Measurements from ENCODE around the gene DNAJC11. TPM values are rescaled to one million over a fixed set of nuclear protein-coding genes. Genes with fewer than 3 reads are reported as not detected.
"Not testable (repeated sequence)": the region's sequence is repeated elsewhere in the genome, so short reads cannot be mapped to it uniquely, and the experiment has no call there.

The DNAJC11 gene
- total and polyA plus RNA-seq, 5 donors from 2014 or later, result 10.4 to 41.4 (median 16.3) TPM

GRCh38 chr1:6662468-6662867, 39.1 kb downstream of the DNAJC11 start:
- not testable (repeated sequence) for ATAC-seq (ENCODE audit: low read depth in 2 of 2); H3K27me3 ChIP-seq (ENCODE audit: control insufficient read depth, insufficient read depth, low read length); H3K27ac ChIP-seq (ENCODE audit: insufficient read depth, low read length, poor library complexity, severe bottlenecking); H3K4me1 ChIP-seq (ENCODE audit: control insufficient read depth, insufficient read depth, low read length, poor library complexity, severe bottlenecking); H3K4me3 Mint-ChIP-seq; H3K4me3 ChIP-seq (ENCODE audit: low read depth, low read length); H3K27ac Mint-ChIP-seq; DNase-seq; H3K9me3 Mint-ChIP-seq; H3K27me3 Mint-ChIP-seq; H3K9me3 ChIP-seq (ENCODE audit: control insufficient read depth in 2 of 2, low read length in 2 of 2)
- H3K36me3 Mint-ChIP-seq, result peaks cover 28% of the 10 kb centered on the region
- H3K4me1 Mint-ChIP-seq, result peaks cover 0 to 11% (median 6%) of the 10 kb centered on the region in 4 donors
- H3K36me3 ChIP-seq (ENCODE audit: control insufficient read depth, insufficient read depth, low read length), result peaks cover 16% of the 10 kb centered on the region

DNA sequence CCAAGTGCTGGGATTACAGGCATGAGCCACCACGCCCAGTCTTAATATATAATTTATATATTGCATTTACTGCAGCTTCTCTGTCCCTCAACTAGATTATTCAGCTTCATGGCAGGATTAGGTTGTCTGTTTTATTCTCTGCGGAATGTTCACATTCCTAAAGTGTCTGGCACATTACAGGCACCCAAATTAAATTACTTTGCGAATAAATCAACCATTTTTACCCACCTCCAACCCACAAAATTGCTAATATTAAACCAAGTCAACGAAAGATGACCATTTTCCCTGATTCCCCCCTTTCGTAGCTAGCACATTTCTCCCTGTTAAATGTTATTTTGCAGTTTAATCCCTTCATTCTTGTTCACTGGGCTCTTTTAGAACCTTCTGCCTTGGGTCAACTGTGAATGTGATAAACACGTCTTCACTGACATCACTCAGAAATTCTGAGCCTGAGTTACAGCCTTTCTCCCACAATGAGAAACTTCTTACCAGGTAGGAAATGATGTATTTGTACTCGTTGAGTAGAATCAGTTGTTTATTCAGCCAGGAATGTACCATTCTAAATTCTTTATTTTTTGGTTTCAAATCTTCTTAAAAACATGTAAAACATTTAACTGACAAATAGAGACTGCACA, 41.1 kb downstream of the DNAJC11 start:
- no peak overlapping the region for H3K4me3 ChIP-seq (ENCODE audit: low read depth, low read length)
- Mint-ChIP-seq H3K36me3 (peaks cover 20% of the 10 kb centered on the region), H3K27me3 (no peaks in the 10 kb centered on the region), H3K4me3 (no peak overlapping the region), H3K9me3 (no peaks in the 10 kb centered on the region), H3K4me1 (peaks cover 0 to 11% (median 8%) of the 10 kb centered on the region in 4 donors), H3K27ac (peak overlapping the region in 1 of 3 donors; percentile 12)
- no peaks in the 10 kb centered on the region for H3K9me3 ChIP-seq (ENCODE audit: control insufficient read depth in 2 of 2, low read length in 2 of 2)
- ATAC-seq (ENCODE audit: low read depth in 2 of 2) (no peak), DNase-seq (no peak)
- no peaks in the 10 kb centered on the region for H3K27me3 ChIP-seq (ENCODE audit: control insufficient read depth, insufficient read depth, low read length)
- peaks cover 3% of the 10 kb centered on the region for H3K36me3 ChIP-seq (ENCODE audit: control insufficient read depth, insufficient read depth, low read length)
- H3K27ac ChIP-seq (ENCODE audit: insufficient read depth, low read length, poor library complexity, severe bottlenecking), result no peak overlapping the region
- H3K4me1 ChIP-seq (ENCODE audit: control insufficient read depth, insufficient read depth, low read length, poor library complexity, severe bottlenecking), result no peaks in the 10 kb centered on the region

- Mint-ChIP-seq H3K9me3 (no peaks in the 10 kb centered on the region), H3K36me3 (peaks cover 28% of the 10 kb centered on the region), H3K4me3 (no peak overlapping the region), H3K27me3 (no peaks in the 10 kb centered on the region), H3K4me1 (peaks cover 0 to 11% (median 8%) of the 10 kb centered on the region in 4 donors), H3K27ac (peak overlapping the region in 2 of 3 donors; percentile 10 to 34)
- ATAC-seq (ENCODE audit: low read depth in 2 of 2) (no peak), DNase-seq (no peak)
- H3K27me3 ChIP-seq (ENCODE audit: control insufficient read depth, insufficient read depth, low read length), result no peaks in the 10 kb centered on the region
- no peaks in the 10 kb centered on the region for H3K9me3 ChIP-seq (ENCODE audit: control insufficient read depth in 2 of 2, low read length in 2 of 2)
- no peaks in the 10 kb centered on the region for H3K4me1 ChIP-seq (ENCODE audit: control insufficient read depth, insufficient read depth, low read length, poor library complexity, severe bottlenecking)
- H3K27ac ChIP-seq (ENCODE audit: insufficient read depth, low read length, poor library complexity, severe bottlenecking), result no peak overlapping the region
- H3K36me3 ChIP-seq (ENCODE audit: control insufficient read depth, insufficient read depth, low read length), result peaks cover 6% of the 10 kb centered on the region
- H3K4me3 ChIP-seq (ENCODE audit: low read depth, low read length), result no peak overlapping the region
These were observed 43.1 kb downstream of the DNAJC11 start for GRCh38 chr1:6658359-6659060.

- Mint-ChIP-seq H3K36me3 (peaks cover 26% of the 10 kb centered on the region), H3K9me3 (no peaks in the 10 kb centered on the region), H3K27me3 (no peaks in the 10 kb centered on the region), H3K27ac (no peak overlapping the region), H3K4me3 (no peak overlapping the region), H3K4me1 (peaks cover 0 to 11% (median 7%) of the 10 kb centered on the region in 4 donors)
- Histone ChIP-seq H3K4me3 (ENCODE audit: low read depth, low read length) (no peak overlapping the region), H3K4me1 (ENCODE audit: control insufficient read depth, insufficient read depth, low read length, poor library complexity, severe bottlenecking) (no peaks in the 10 kb centered on the region), H3K36me3 (ENCODE audit: control insufficient read depth, insufficient read depth, low read length) (peaks cover 20% of the 10 kb centered on the region), H3K27me3 (ENCODE audit: control insufficient read depth, insufficient read depth, low read length) (no peaks in the 10 kb centered on the region), H3K27ac (ENCODE audit: insufficient read depth, low read length, poor library complexity, severe bottlenecking) (no peak overlapping the region), H3K9me3 (ENCODE audit: control insufficient read depth in 2 of 2, low read length in 2 of 2) (no peaks in the 10 kb centered on the region)
- no peak for DNase-seq
- no peak for ATAC-seq (ENCODE audit: low read depth in 2 of 2)
These were observed 44.5 kb downstream of the DNAJC11 start for GRCh38 chr1:6657138-6657537.

DNA sequence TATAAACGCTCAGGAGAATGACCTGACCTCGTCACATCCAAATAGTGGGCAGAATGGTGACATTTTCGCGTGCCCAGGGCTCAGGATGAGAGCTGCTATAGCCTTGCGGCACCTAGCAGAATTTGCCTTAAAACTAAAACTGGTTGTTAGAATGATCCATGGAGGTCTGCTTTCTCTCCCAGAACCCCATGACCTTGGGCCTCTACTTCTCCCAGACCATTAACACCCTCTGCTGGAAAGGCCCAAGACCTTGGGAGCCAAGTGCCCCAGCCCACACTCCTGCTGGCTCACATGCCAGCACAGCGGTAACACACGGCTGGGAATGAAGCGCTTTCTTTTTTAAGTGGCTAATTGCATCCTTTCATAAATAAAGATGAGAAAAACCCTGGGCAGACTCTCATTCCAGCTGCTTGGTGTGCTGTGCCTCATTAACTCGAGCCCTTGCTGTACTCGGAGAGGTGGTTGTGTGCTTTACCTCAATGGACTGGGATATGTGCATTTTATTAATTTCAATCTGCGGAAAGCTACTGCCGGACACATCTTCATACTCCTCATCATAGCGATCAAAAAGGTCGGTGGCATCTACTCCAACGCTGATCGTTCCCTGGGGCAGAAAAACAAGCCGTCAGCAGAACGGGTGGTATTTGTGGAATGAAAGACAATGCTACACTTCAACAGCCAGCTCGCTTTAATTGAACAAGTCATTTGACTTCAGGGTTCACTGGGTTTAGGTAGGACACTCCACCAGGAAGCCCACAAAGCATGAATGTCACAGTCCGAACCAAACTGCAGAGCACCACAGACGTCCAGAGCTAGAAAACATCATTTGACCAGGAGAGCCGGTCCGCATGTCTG, 48.0 kb downstream of the DNAJC11 start:
- Mint-ChIP-seq H3K27ac (peak overlapping the region in 2 of 3 donors; percentile 25 to 86), H3K4me1 (peaks cover 0 to 6% (median 0%) of the 10 kb centered on the region in 4 donors), H3K36me3 (peaks cover 28% of the 10 kb centered on the region), H3K27me3 (no peaks in the 10 kb centered on the region), H3K4me3 (no peak overlapping the region), H3K9me3 (no peaks in the 10 kb centered on the region)
- no peaks in the 10 kb centered on the region for H3K4me1 ChIP-seq (ENCODE audit: control insufficient read depth, insufficient read depth, low read length, poor library complexity, severe bottlenecking)
- H3K4me3 ChIP-seq (ENCODE audit: low read depth, low read length), result no peak overlapping the region
- H3K27me3 ChIP-seq (ENCODE audit: control insufficient read depth, insufficient read depth, low read length), result no peaks in the 10 kb centered on the region
- no peak overlapping the region for H3K27ac ChIP-seq (ENCODE audit: insufficient read depth, low read length, poor library complexity, severe bottlenecking)
- no peaks in the 10 kb centered on the region for H3K9me3 ChIP-seq (ENCODE audit: control insufficient read depth in 2 of 2, low read length in 2 of 2)
- peaks cover 31% of the 10 kb centered on the region for H3K36me3 ChIP-seq (ENCODE audit: control insufficient read depth, insufficient read depth, low read length)
- ATAC-seq (ENCODE audit: low read depth in 2 of 2), result no peak
- no peak for DNase-seq

- Mint-ChIP-seq H3K4me1 (peaks cover 0 to 5% (median 0%) of the 10 kb centered on the region in 4 donors), H3K36me3 (peaks cover 24% of the 10 kb centered on the region), H3K4me3 (no peak overlapping the region), H3K27me3 (no peaks in the 10 kb centered on the region), H3K27ac (peak overlapping the region in 1 of 3 donors; percentile 25), H3K9me3 (no peaks in the 10 kb centered on the region)
- H3K27me3 ChIP-seq (ENCODE audit: control insufficient read depth, insufficient read depth, low read length), result no peaks in the 10 kb centered on the region
- DNase-seq (no peak), ATAC-seq (ENCODE audit: low read depth in 2 of 2) (no peak)
- H3K36me3 ChIP-seq (ENCODE audit: control insufficient read depth, insufficient read depth, low read length), result peaks cover 31% of the 10 kb centered on the region
- H3K27ac ChIP-seq (ENCODE audit: insufficient read depth, low read length, poor library complexity, severe bottlenecking), result no peak overlapping the region
- no peaks in the 10 kb centered on the region for H3K9me3 ChIP-seq (ENCODE audit: control insufficient read depth in 2 of 2, low read length in 2 of 2)
- no peak overlapping the region for H3K4me3 ChIP-seq (ENCODE audit: low read depth, low read length)
- no peaks in the 10 kb centered on the region for H3K4me1 ChIP-seq (ENCODE audit: control insufficient read depth, insufficient read depth, low read length, poor library complexity, severe bottlenecking)
These were observed 48.6 kb downstream of the DNAJC11 start for GRCh38 chr1:6652986-6653385.

- Histone ChIP-seq H3K36me3 (ENCODE audit: control insufficient read depth, insufficient read depth, low read length) (peaks cover 31% of the 10 kb centered on the region), H3K4me1 (ENCODE audit: control insufficient read depth, insufficient read depth, low read length, poor library complexity, severe bottlenecking) (no peaks in the 10 kb centered on the region), H3K9me3 (ENCODE audit: control insufficient read depth in 2 of 2, low read length in 2 of 2) (no peaks in the 10 kb centered on the region), H3K4me3 (ENCODE audit: low read depth, low read length) (no peak overlapping the region), H3K27me3 (ENCODE audit: control insufficient read depth, insufficient read depth, low read length) (no peaks in the 10 kb centered on the region), H3K27ac (ENCODE audit: insufficient read depth, low read length, poor library complexity, severe bottlenecking) (no peak overlapping the region)
- Mint-ChIP-seq H3K4me3 (no peak overlapping the region), H3K9me3 (no peaks in the 10 kb centered on the region), H3K4me1 (peaks cover 0 to 4% (median 0%) of the 10 kb centered on the region in 4 donors), H3K27me3 (no peaks in the 10 kb centered on the region), H3K36me3 (peaks cover 21% of the 10 kb centered on the region), H3K27ac (no peak overlapping the region)
- ATAC-seq (ENCODE audit: low read depth in 2 of 2), result no peak
- no peak for DNase-seq
These were observed 49.7 kb downstream of the DNAJC11 start for GRCh38 chr1:6651909-6652308.

All from CD4-positive, CD25-positive, alpha-beta regulatory T cell (primary cell).